Endodermal cell (in vitro differentiated cells): Measurements from ENCODE around the gene ORAI3. TPM values are rescaled to one million over a fixed set of nuclear protein-coding genes. Genes with fewer than 3 reads are reported as not detected.

Experiments used
- DNase-seq: peaks from one replicate; pipeline ENCODE4 v3.0.0-alpha.2; 2017
- H3K27ac ChIP-seq: 2 replicates; pipeline ENCODE4 v1.5.1; 2013; ENCODE audit warnings: mild to moderate bottlenecking, low read depth, low read length, moderate library complexity
- H3K27me3 ChIP-seq: 2 replicates; pipeline ENCODE4 v1.6.1; 2013; ENCODE audit warnings: mild to moderate bottlenecking, low read length, moderate library complexity; ENCODE audit not compliant: insufficient read depth, control insufficient read depth, poor library complexity, severe bottlenecking
- H3K36me3 ChIP-seq: 2 replicates; pipeline ENCODE4 v1.7.0; 2013; ENCODE audit warnings: mild to moderate bottlenecking, low read length, moderate library complexity; ENCODE audit not compliant: control insufficient read depth, insufficient read depth
- H3K4me1 ChIP-seq: one replicate; pipeline ENCODE4 v1.7.0; 2013; ENCODE audit warnings: low read length; ENCODE audit not compliant: control insufficient read depth, insufficient read depth
- H3K4me3 ChIP-seq: 2 replicates; pipeline ENCODE4 v1.5.1; 2013; ENCODE audit warnings: mild to moderate bottlenecking, low read length, moderate library complexity
- H3K9ac ChIP-seq: 2 replicates; pipeline ENCODE4 v1.6.1; 2013; ENCODE audit warnings: mild to moderate bottlenecking, low read length, moderate library complexity; ENCODE audit not compliant: poor library complexity, severe bottlenecking; ENCODE audit errors: extremely low read depth
- H3K9me3 ChIP-seq: 2 replicates; pipeline ENCODE4 v1.6.1; 2013; ENCODE audit warnings: mild to moderate bottlenecking, low read length, moderate library complexity; ENCODE audit not compliant: control insufficient read depth
- H3K27ac Mint-ChIP-seq: 2 replicates; pipeline ENCODE4 v1.8.0; 2020; ENCODE audit warnings: mixed read lengths
- H3K27me3 Mint-ChIP-seq: 2 replicates; pipeline ENCODE4 v1.8.0; 2021; ENCODE audit warnings: mild to moderate bottlenecking, mixed read lengths; ENCODE audit not compliant: insufficient read depth
- H3K36me3 Mint-ChIP-seq: 2 replicates; pipeline ENCODE4 v1.8.0; 2020; ENCODE audit warnings: low read depth, mixed read lengths
- H3K4me1 Mint-ChIP-seq: 2 replicates; pipeline ENCODE4 v1.8.0; 2020; ENCODE audit warnings: mixed read lengths
- H3K4me3 Mint-ChIP-seq: 2 replicates; pipeline ENCODE4 v1.8.0; 2020; ENCODE audit warnings: mild to moderate bottlenecking, moderate library complexity, mixed read lengths
- H3K9me3 Mint-ChIP-seq: 2 replicates; pipeline ENCODE4 v1.8.0; 2020; ENCODE audit warnings: mild to moderate bottlenecking, mixed read lengths
- WGBS, 2 experiments: methylation state at CpG; one replicate each; pipeline versions ENCODE4 v1.1.5 to v1.1.7; 2013; ENCODE audit warnings: missing lambda C conversion rate in 2 of 2, mixed read lengths in 1 of 2; ENCODE audit not compliant: insufficient coverage in 1 of 2, insufficient read length in 1 of 2; 5-methylcytosine and 5-hydroxymethylcytosine counted together
- total RNA-seq, 2 donors: library from RNA; stranded (reverse); fragmentation: NEBNext Ultra II Directional in 1 of 2; extraction: Animal tissue kit (Norgen Biotek cat#: 25700) in 1 of 2; gene quantifications; 2 replicates in 1 of 2; 3 replicates in 1 of 2; pipeline ENCODE4 v1.2.1, GENCODE V29; 2021
- TF ChIP-seq, protein P1 (sequence below): fragments of 200-600 bp; sonication (generic); conservative IDR thresholded peaks from 2 replicates; pipeline ENCODE4 v1.5.0; 2021; ENCODE audit warnings: antibody characterized with exemption, mild to moderate bottlenecking

The ORAI3 gene
- total RNA-seq, 2 donors from 2014 or later, result 16.9 to 17.7 TPM

- H3K36me3 Mint-ChIP-seq, result peaks cover 63% of the 10 kb centered on the region
- H3K9me3 Mint-ChIP-seq, result no peaks in the 10 kb centered on the region
- no peak overlapping the region for H3K4me3 ChIP-seq
- TF ChIP-seq, protein P1, sequence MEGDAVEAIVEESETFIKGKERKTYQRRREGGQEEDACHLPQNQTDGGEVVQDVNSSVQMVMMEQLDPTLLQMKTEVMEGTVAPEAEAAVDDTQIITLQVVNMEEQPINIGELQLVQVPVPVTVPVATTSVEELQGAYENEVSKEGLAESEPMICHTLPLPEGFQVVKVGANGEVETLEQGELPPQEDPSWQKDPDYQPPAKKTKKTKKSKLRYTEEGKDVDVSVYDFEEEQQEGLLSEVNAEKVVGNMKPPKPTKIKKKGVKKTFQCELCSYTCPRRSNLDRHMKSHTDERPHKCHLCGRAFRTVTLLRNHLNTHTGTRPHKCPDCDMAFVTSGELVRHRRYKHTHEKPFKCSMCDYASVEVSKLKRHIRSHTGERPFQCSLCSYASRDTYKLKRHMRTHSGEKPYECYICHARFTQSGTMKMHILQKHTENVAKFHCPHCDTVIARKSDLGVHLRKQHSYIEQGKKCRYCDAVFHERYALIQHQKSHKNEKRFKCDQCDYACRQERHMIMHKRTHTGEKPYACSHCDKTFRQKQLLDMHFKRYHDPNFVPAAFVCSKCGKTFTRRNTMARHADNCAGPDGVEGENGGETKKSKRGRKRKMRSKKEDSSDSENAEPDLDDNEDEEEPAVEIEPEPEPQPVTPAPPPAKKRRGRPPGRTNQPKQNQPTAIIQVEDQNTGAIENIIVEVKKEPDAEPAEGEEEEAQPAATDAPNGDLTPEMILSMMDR, result no peak
- H3K4me1 ChIP-seq, result peaks cover 3% of the 10 kb centered on the region
- no peak overlapping the region for H3K27ac ChIP-seq
- DNase-seq, result no peak
- no peak overlapping the region for H3K27ac Mint-ChIP-seq
- no peaks in the 10 kb centered on the region for H3K27me3 ChIP-seq
- H3K4me3 Mint-ChIP-seq, result no peak overlapping the region
- H3K27me3 Mint-ChIP-seq, result no peaks in the 10 kb centered on the region
- WGBS, 2 experiments, result 93 to 97% methylated on average over 6 to 10 of the region's 11 CpGs
- H3K9ac ChIP-seq, result no peak overlapping the region
- no peaks in the 10 kb centered on the region for H3K9me3 ChIP-seq
- H3K36me3 ChIP-seq, result peaks cover 69% of the 10 kb centered on the region
- peaks cover 4% of the 10 kb centered on the region for H3K4me1 Mint-ChIP-seq
Observed at GRCh38 chr16:30961384-30961783, 12.5 kb downstream of the ORAI3 start.

- peaks cover 77% of the 10 kb centered on the region for H3K36me3 Mint-ChIP-seq
- peaks cover 83% of the 10 kb centered on the region for H3K36me3 ChIP-seq
- WGBS, 2 experiments, result 97 to 98% methylated on average over 6 to 18 of the region's 18 CpGs
Observed at GRCh38 chr16:30963925-30964511, 15.2 kb downstream of the ORAI3 start.

GRCh38 chr16:30964574-30965226, 15.8 kb downstream of the ORAI3 start:
- Mint-ChIP-seq H3K4me3 (no peak overlapping the region), H3K9me3 (no peaks in the 10 kb centered on the region), H3K36me3 (peaks cover 76% of the 10 kb centered on the region), H3K27ac (no peak overlapping the region), H3K27me3 (no peaks in the 10 kb centered on the region), H3K4me1 (no peaks in the 10 kb centered on the region)
- Histone ChIP-seq H3K9me3 (no peaks in the 10 kb centered on the region), H3K4me1 (no peaks in the 10 kb centered on the region), H3K36me3 (peaks cover 83% of the 10 kb centered on the region), H3K27me3 (no peaks in the 10 kb centered on the region), H3K4me3 (no peak overlapping the region), H3K27ac (no peak overlapping the region), H3K9ac (no peak overlapping the region)
- 94 to 98% methylated on average over 26 to 33 of the region's 33 CpGs for WGBS, 2 experiments
- TF ChIP-seq, protein P1, result no peak
- no peak for DNase-seq

More at GRCh38 chr16:30963925-30964511, 15.2 kb downstream of the ORAI3 start:
- no peaks in the 10 kb centered on the region for H3K9me3 ChIP-seq
- TF ChIP-seq, protein P1, result no peak
- H3K4me1 ChIP-seq, result no peaks in the 10 kb centered on the region
- no peaks in the 10 kb centered on the region for H3K27me3 ChIP-seq
- H3K27ac ChIP-seq, result no peak overlapping the region
- H3K9ac ChIP-seq, result no peak overlapping the region
- Mint-ChIP-seq H3K4me1 (no peaks in the 10 kb centered on the region), H3K27me3 (no peaks in the 10 kb centered on the region), H3K9me3 (no peaks in the 10 kb centered on the region), H3K27ac (no peak overlapping the region), H3K4me3 (no peak overlapping the region)
- no peak for DNase-seq
- H3K4me3 ChIP-seq, result no peak overlapping the region
